MM.1S (cell line): ENCODE data around the gene WTIP.

Experiments
- CTCF ChIP-seq: fragments of 300-600 bp; sonication (generic); IDR thresholded peaks from 2 replicates; pipeline ENCODE4 v1.5.1; 2016; ENCODE audit warnings: antibody characterized with exemption, low read length, mixed read lengths
- EZH2 ChIP-seq: fragments of 300-600 bp; sonication (generic); optimal IDR thresholded peaks from 2 replicates; pipeline ENCODE3; 2017; ENCODE audit warnings: low read depth, mild to moderate bottlenecking, antibody characterized with exemption, low read length, mixed read lengths
- EZH2phosphoT487 ChIP-seq: fragments of 300-600 bp; sonication (generic); IDR thresholded peaks from 2 replicates; pipeline ENCODE4 v1.6.1; 2018; ENCODE audit warnings: antibody characterized with exemption, low read length

- no peak for TF ChIP-seq EZH2
- no peak for TF ChIP-seq CTCF
- no peak for TF ChIP-seq EZH2phosphoT487
These were observed 4.3 kb downstream of the WTIP start for GRCh38 chr19:34485831-34486230.
